Measurements from ENCODE around the gene TAX1BP3. TPM values are rescaled to one million over a fixed set of nuclear protein-coding genes. Genes with fewer than 3 reads are reported as not detected.

The TAX1BP3 gene
- total and polyA plus RNA-seq, 2 of the 4 experiments (the other 2 are of a cell fraction): 146 to 176 TPM

GRCh38 chr17:3683054-3683511 is 14.7 kb upstream of the TAX1BP3 start:
- H3K36me3 ChIP-seq (ENCODE audit: control insufficient read depth, insufficient read depth, low read length): no peaks in the 10 kb centered on the region
- no peak overlapping the region for H3K9ac ChIP-seq (ENCODE audit: low read depth, low read length)
- H3K56ac ChIP-seq (ENCODE audit: extremely low read depth, insufficient read depth, low read length): no peak overlapping the region
- in situ Hi-C loops (cut with MboI; ENCODE audit: low sequenced_read_pairs): no loop called here
- peak overlapping the region; percentile 90 for H2AK9ac ChIP-seq (replicated peaks; ENCODE audit: low read depth, low read length, poor library complexity)
- no peak overlapping the region for H3K23ac ChIP-seq (ENCODE audit: low read depth, low read length)
- H3K4me3 ChIP-seq (ENCODE audit: insufficient read depth, low read depth, low read length): no peak overlapping the region
- no peak overlapping the region for H2BK120ac ChIP-seq (ENCODE audit: low read depth, low read length)
- BruUV-seq (replicated peaks): no TSS peak
- H4K5ac ChIP-seq (ENCODE audit: low read depth, low read length): no peak overlapping the region
- WGBS, 2 experiments (ENCODE audit: extremely low coverage in 2 of 2, insufficient read length in 1 of 2): no CpG with 5 or more reads among the region's 10 CpGs
- H2BK15ac ChIP-seq (ENCODE audit: low read depth, low read length): no peak overlapping the region
- no peaks in the 10 kb centered on the region for H3K9me3 ChIP-seq (ENCODE audit: control insufficient read depth, insufficient read depth, low read length)
- ATAC-seq (ENCODE audit: low read depth): peak; percentile 94
- no peak overlapping the region for H4K8ac ChIP-seq (ENCODE audit: low read depth in 2 of 2, low read length in 2 of 2)
- peak overlapping the region; percentile 65 for H2AFZ ChIP-seq (replicated peaks; ENCODE audit: low read length, poor library complexity)
- no peaks in the 10 kb centered on the region for H3K79me1 ChIP-seq (ENCODE audit: low read depth in 1 of 2, low read length in 2 of 2)
- no peak overlapping the region for H3K14ac ChIP-seq (replicated peaks; ENCODE audit: low read depth, low read length)
- dilution Hi-C loops (cut with HindIII; ENCODE audit: low sequenced_read_pairs, unreplicated experiment): no loop called here
- no peak overlapping the region for H3K27ac ChIP-seq (ENCODE audit: insufficient read depth, low read length)
- POLR2A ChIA-PET (ENCODE audit: unreplicated experiment): no interaction called here
- H3K4me1 ChIP-seq (ENCODE audit: control insufficient read depth, insufficient read depth, low read length): no peaks in the 10 kb centered on the region
- no peak overlapping the region for H3K18ac ChIP-seq (ENCODE audit: low read depth, low read length)
- no peak overlapping the region for H2BK5ac ChIP-seq (ENCODE audit: low read depth, low read length, poor library complexity, severe bottlenecking)
- no peaks in the 10 kb centered on the region for H4K20me1 ChIP-seq (ENCODE audit: insufficient read depth, low read length)
- no peaks in the 10 kb centered on the region for H3K9me1 ChIP-seq (ENCODE audit: insufficient read depth, low read length)
- H3K4ac ChIP-seq (ENCODE audit: low read depth, low read length): no peak overlapping the region
- H2BK20ac ChIP-seq (ENCODE audit: low read depth, low read length): no peak overlapping the region
- no peak for DNase-seq
- intact Hi-C loops (cut with micrococcal nuclease): loop anchor here (5.0 kb wide), 1 partner anchor 39 kb away; the partner anchor contains the start of gene HASPIN
- peak; percentile 18; the same call in 1 of the 2 replicates for TF ChIP-seq BHLHE40 (IDR thresholded peaks at IDR 0.05; ENCODE audit: low read depth, low read length)
- TF ChIP-seq MAFK (IDR thresholded peaks at IDR 0.05; ENCODE audit: low read depth, low read length): no peak
- TF ChIP-seq MAZ (IDR thresholded peaks at IDR 0.05; ENCODE audit: borderline replicate concordance, low read depth, low read length): no peak; the same call in 1 of the 2 replicates
- TF ChIP-seq CTCF (conservative IDR thresholded peaks at IDR 0.05; ENCODE audit: low read depth, low read length): peak; percentile 80
- no peak for TF ChIP-seq CHD1 (IDR thresholded peaks at IDR 0.05; ENCODE audit: low read depth, low read length)
- TF ChIP-seq RAD21 (IDR thresholded peaks at IDR 0.05; ENCODE audit: low read length): peak; percentile 69
- peak; percentile 51 for TF ChIP-seq SMC3 (IDR thresholded peaks at IDR 0.05; ENCODE audit: low read depth, low read length)
- H2AK5ac ChIP-seq (ENCODE audit: low read depth, low read length): no peak overlapping the region
- CTCF ChIA-PET: interaction anchor here (0.6 to 0.8 kb wide), 5 partner anchors 11 to 58 kb away, joined by 3 to 5 read pairs (median 3); no protein-coding TSS in a partner anchor
- no peak overlapping the region for H4K91ac ChIP-seq (ENCODE audit: insufficient read depth, low read depth, low read length)
- H3K4me2 ChIP-seq (ENCODE audit: low read depth, low read length): no peak overlapping the region
- peaks cover 11% of the 10 kb centered on the region for H3K27me3 ChIP-seq (ENCODE audit: control insufficient read depth, insufficient read depth, low read length)

Measured in IMR-90 (cell line).